GM20000 (cell line): ENCODE results near the gene PRTN3.

Source experiments
- DNase-seq: peaks from one replicate; pipeline ENCODE4 v3.0.0; 2012; ENCODE audit warnings: low spot score
- CTCF ChIP-seq: IDR thresholded peaks from 2 replicates; pipeline ENCODE4 v1.5.1; 2012; ENCODE audit warnings: mild to moderate bottlenecking, control low read depth; ENCODE audit errors: extremely low read depth, missing control alignments

The PRTN3 gene

GRCh38 chr19:800360-801029, 40.3 kb upstream of the PRTN3 start:
- DNase-seq: no peak

GRCh38 chr19:801030-801860, 39.6 kb upstream of the PRTN3 start:
- TF ChIP-seq CTCF: no peak
- DNase-seq: no peak

More at GRCh38 chr19:800360-801029, 40.3 kb upstream of the PRTN3 start:
- TF ChIP-seq CTCF: no peak

- TF ChIP-seq CTCF: no peak
- DNase-seq: no peak
These were observed 38.8 kb upstream of the PRTN3 start for GRCh38 chr19:801861-802497.

- TF ChIP-seq CTCF: no peak
- DNase-seq: no peak
These were observed 38.2 kb upstream of the PRTN3 start for GRCh38 chr19:802498-803098.

- DNase-seq: no peak
- TF ChIP-seq CTCF: no peak
These were observed 37.7 kb upstream of the PRTN3 start for GRCh38 chr19:803099-803561.

GRCh38 chr19:803686-804418, 36.9 kb upstream of the PRTN3 start:
- no peak for TF ChIP-seq CTCF
- DNase-seq: peak; percentile 42
